Natural killer cell treated with Interleukin-12 subunit alpha and Interleukin-12 subunit beta and Interleukin-15 and Interleukin-18, amount 100 ng/mL, for 72 hours (primary cell): Measurements from ENCODE around the gene SPTBN1. TPM values are rescaled to one million over a fixed set of nuclear protein-coding genes. Genes with fewer than 3 reads are reported as not detected.
"Not testable (repeated sequence)": the region's sequence is repeated elsewhere in the genome, so short reads cannot be mapped to it uniquely, and the experiment has no call there.

Experiments used
- ATAC-seq, 2 donors: fragments of 150-1000 bp; cut with Tn5 transposase in 1 of 2; sonication (Bioruptor Pico), chemical (Tn5 transposase) in 1 of 2; 2 replicates each; pipeline ENCODE4 v1.10.0; 2021
- DNase-seq: peaks from one replicate; pipeline ENCODE4 v3.0.0; 2022; ENCODE audit warnings: low spot score
- H3K27ac Mint-ChIP-seq, 2 donors: 1 replicate in 1 of 2; 2 replicates in 1 of 2; pipeline ENCODE4 v1.8.0; 2022; ENCODE audit warnings: mixed read lengths in 2 of 2, mild to moderate bottlenecking in 1 of 2, moderate library complexity in 1 of 2
- H3K27me3 Mint-ChIP-seq, 2 donors: 1 replicate in 1 of 2; 2 replicates in 1 of 2; pipeline ENCODE4 v1.8.0; 2022; ENCODE audit warnings: mixed read lengths in 2 of 2
- H3K36me3 Mint-ChIP-seq: one replicate; pipeline ENCODE4 v1.8.0; 2022; ENCODE audit warnings: mixed read lengths
- H3K4me1 Mint-ChIP-seq, 2 donors: 1 replicate in 1 of 2; 2 replicates in 1 of 2; pipeline ENCODE4 v1.8.0; 2022; ENCODE audit warnings: low read depth in 2 of 2, mixed read lengths in 2 of 2, mild to moderate bottlenecking in 1 of 2
- H3K4me3 Mint-ChIP-seq: one replicate; pipeline ENCODE4 v1.8.0; 2022; ENCODE audit warnings: mixed read lengths
- H3K9me3 Mint-ChIP-seq: 2 replicates; pipeline ENCODE4 v1.8.0; 2022; ENCODE audit warnings: mixed read lengths
- total RNA-seq, 2 donors: library from RNA; stranded (reverse); gene quantifications; one replicate each; pipeline ENCODE4 v1.2.3, GENCODE V29; 2022

SPTBN1 gene
- total RNA-seq, 2 donors from 2014 or later: 39.1 to 41.8 TPM

DNA sequence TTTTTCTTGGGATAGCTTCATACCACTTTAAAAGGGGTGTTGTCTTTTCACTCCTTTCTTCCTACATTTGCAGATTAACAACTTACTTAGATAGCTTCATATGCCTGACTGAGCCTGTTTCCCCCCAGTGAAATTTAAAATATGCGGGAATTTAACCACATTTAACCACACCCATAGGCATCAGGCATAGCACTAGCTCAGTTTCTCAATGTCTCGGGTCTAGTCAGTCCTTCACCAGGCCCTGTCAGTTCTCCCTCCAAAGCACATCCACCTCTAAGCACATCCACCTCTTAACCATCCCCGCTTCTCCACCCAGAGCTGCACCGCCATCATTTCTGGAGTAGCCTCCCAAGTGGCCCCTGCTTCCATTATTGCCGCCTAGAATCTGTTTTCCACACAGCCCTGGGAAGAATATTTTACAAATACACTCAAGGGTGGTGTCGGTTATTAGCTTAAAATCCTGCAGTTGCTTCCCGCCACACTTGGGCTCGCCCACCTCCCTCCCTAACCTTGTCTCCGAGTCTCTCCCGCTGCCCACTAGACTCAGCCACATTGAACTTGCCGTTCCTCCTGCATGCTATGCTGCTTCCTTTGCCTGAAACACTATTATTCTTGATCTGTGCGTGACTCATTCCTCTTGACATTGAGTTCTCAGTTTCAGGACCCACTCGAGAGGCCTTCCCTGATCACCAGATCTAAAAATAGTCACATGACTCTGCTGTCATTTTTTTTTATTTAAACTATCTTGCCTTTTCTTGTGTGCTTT, 68.3 kb downstream of the SPTBN1 start:
- Mint-ChIP-seq H3K9me3 (no peaks in the 10 kb centered on the region), H3K4me1 (peaks cover 5 to 8% of the 10 kb centered on the region in 2 donors), H3K36me3 (no peaks in the 10 kb centered on the region), H3K27me3 (peaks cover 5 to 6% of the 10 kb centered on the region in 2 donors), H3K27ac (no peak overlapping the region), H3K4me3 (no peak overlapping the region)
- DNase-seq (no peak), ATAC-seq (no peak)

DNA sequence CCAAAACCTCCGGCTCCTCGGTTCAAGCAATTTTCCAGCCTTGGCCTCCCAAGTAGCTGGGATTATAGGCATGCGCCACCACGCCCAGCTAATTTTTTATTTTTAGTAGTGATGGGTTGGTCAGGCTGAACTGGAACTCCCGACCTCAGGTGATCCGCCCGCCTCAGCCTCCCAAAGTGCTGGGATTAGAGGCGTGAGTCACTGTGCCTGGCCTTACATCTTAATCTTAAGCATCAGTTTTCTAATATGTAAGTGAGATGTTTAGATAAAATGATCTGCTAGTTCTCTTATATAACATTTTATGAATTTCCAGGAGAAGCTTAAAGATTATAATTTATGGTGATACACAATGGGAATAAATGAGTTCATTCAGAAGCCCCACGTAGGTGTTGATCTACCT, 69.2 kb downstream of the SPTBN1 start:
- H3K36me3 Mint-ChIP-seq: no peaks in the 10 kb centered on the region
- H3K4me3 Mint-ChIP-seq: no peak overlapping the region
- H3K27ac Mint-ChIP-seq: no peak overlapping the region
- ATAC-seq: no peak
- no peaks in the 10 kb centered on the region for H3K27me3 Mint-ChIP-seq
- no peaks in the 10 kb centered on the region for H3K9me3 Mint-ChIP-seq
- H3K4me1 Mint-ChIP-seq: peaks cover 5 to 8% of the 10 kb centered on the region in 2 donors
- no peak for DNase-seq

DNA sequence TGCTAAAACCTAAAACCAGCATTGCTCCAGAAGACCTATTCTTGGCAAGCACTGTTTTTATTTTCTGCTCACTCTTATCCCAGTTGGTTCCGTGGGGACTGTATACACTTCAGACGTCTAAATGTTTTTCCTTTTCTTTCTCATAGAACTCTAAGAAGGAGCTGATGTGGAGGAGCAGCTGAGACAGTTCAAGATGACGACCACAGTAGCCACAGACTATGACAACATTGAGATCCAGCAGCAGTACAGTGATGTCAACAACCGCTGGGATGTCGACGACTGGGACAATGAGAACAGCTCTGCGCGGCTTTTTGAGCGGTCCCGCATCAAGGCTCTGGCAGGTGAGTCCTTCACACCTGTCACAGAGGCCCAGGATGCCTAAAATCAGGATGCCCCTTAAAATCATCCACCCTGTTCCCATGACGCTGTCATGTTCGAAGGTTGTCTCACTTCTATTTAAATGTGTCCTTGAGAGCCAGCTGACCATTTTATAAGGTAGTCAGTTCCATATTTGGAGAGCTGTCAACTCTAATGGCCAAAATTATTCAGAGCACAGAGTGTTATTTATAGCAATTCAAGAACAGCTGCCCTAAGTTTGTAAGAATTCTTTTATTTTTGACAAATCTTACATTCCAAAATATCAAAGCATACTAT, 70.2 kb downstream of the SPTBN1 start:
- ATAC-seq (no peak), DNase-seq (no peak)
- Mint-ChIP-seq H3K36me3 (no peaks in the 10 kb centered on the region), H3K4me3 (no peak overlapping the region), H3K4me1 (peaks cover 5 to 8% of the 10 kb centered on the region in 2 donors), H3K27me3 (no peaks in the 10 kb centered on the region), H3K27ac (no peak overlapping the region), H3K9me3 (no peaks in the 10 kb centered on the region)

DNA sequence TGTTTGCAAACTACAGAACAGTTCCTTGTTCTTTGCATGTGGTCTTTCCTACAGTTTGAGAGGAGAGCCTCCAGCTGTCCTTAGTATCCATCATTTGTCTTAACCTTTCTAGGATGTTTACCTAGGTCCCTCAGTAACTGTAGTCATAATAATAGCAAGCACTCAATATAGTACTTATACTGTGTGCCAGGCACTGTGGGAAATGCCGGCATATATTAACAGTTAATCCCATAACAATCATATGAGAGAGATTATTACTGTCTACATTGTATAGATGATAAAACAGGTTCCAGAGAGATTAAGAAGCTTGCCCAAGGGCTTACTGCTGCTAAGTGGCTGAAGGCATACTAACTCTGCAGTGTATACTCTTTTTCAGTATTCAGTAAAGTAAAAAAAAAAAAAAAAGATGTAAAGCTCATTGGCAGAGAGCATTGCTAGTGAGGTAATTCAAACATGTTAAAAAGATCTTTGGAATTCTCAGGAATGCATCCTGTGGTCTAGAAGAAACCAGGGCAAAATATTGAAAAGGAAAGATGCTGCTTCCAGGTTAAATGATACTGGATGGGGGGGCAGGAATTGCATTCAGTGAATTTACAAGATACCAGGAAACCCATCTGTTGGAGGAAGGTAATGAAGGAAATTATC, 72.3 kb downstream of the SPTBN1 start:
- Mint-ChIP-seq H3K4me3 (no peak overlapping the region), H3K27me3 (no peaks in the 10 kb centered on the region), H3K4me1 (peaks cover 0 to 8% of the 10 kb centered on the region in 2 donors), H3K27ac (no peak overlapping the region), H3K9me3 (no peaks in the 10 kb centered on the region), H3K36me3 (no peaks in the 10 kb centered on the region)
- ATAC-seq (no peak), DNase-seq (no peak)

DNA sequence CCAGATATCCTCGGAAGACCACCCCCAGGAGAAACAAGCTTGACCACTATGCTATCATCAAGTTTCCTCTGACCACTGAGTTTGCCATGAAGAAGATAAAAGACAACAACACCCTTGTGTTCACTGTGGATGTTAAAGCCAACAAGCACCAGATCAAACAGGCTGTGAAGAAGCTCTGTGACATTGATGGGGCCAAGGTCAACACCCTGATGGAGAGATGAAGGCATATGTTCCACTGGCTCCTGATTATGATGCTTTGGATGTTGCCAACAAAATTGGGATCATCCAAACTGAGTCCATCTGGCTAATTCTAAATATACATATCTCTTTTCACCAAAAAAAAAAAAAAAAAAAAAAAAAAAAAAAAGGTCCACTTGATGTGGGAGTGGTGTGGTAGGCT, 73.4 kb downstream of the SPTBN1 start:
- not testable (repeated sequence) for ATAC-seq, H3K27me3 Mint-ChIP-seq, H3K4me3 Mint-ChIP-seq, H3K9me3 Mint-ChIP-seq, H3K4me1 Mint-ChIP-seq, H3K27ac Mint-ChIP-seq, DNase-seq, H3K36me3 Mint-ChIP-seq

DNA sequence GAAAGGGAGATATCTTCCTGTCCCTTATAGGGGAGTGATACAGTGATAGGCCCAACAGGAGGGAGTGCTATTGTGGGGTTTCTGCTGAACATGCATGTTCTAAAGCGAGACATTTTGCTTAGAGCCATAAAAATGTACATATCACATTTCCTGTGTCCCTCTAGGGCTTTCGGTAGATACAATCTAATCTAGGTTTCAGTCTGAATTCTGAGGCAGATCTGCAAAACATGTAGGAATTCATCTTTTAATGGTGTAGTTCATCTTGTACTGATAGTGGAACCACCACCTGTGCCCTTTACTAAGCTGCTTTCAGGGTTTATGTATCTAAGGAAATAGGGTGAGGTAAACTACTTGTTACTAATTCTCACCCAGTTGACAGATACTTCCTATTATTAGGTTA, 73.8 kb downstream of the SPTBN1 start:
- Mint-ChIP-seq H3K36me3 (no peaks in the 10 kb centered on the region), H3K4me1 (peaks cover 0 to 1% of the 10 kb centered on the region in 2 donors), H3K4me3 (no peak overlapping the region), H3K27ac (no peak overlapping the region), H3K27me3 (peaks cover 0 to 5% of the 10 kb centered on the region in 2 donors), H3K9me3 (no peaks in the 10 kb centered on the region)
- no peak for ATAC-seq
- no peak for DNase-seq

DNA sequence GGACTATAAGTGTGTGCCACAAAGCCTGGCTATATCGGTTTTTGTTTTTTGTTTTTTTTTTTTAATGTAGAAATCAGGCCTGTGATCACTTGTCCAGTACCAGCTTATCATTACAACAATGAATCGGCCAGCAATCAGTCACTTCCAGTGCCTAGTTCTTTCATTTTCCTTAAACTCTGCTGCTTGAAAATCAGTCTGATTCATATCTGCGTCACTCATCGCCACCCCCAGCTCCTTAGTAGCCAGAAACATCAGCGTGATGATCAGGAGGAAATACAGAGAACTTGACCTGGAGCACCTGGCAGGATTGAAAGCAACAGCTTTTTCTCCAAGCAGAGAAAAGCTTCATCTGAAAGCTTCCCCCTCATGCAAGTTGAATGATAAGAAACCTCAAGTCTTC, 75.4 kb downstream of the SPTBN1 start:
- no peaks in the 10 kb centered on the region for H3K9me3 Mint-ChIP-seq
- no peak overlapping the region for H3K4me3 Mint-ChIP-seq
- no peak overlapping the region for H3K27ac Mint-ChIP-seq
- H3K27me3 Mint-ChIP-seq: peaks cover 0 to 5% of the 10 kb centered on the region in 2 donors
- no peaks in the 10 kb centered on the region for H3K36me3 Mint-ChIP-seq
- H3K4me1 Mint-ChIP-seq: no peaks in the 10 kb centered on the region
- DNase-seq (no peak), ATAC-seq (no peak)

DNA sequence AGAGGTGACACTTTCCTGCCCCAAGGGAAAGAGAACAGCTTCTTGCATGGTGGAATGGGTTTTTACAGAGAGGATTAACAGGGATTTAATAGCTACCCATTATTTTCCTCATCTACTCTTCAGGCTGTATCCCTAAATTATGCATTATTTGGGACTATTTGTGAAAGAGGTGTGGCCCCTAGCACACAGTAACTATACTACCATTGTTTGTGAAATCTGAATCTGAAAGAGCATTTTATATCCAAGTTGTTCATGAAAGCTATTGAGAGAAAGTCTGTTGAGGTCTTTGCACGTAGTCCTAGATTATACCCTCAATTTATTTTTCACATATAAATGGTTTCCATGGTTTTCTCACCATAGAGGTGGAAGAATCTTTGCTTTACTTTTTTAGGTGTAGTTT, 78.1 kb downstream of the SPTBN1 start:
- DNase-seq: no peak

DNA sequence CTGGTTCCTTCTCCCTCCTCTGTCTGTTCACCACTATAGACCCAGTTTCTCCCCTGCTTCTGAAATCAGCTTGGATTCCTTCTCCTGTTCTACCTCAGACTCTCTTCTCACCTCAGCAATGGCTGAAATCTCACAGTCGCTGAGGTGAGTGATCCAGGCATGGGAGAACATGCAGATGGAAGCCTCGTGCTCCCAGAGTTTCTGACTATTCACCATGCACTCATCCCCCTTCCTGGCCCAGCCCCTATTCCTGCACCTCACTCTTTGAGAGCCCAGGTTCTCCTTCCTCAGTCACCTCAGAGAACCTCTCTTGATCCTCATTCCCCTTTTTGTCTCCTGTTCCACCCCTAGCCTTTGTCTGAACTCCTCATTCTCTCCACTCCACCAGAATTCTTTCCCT, 78.5 kb downstream of the SPTBN1 start:
- Mint-ChIP-seq H3K36me3 (no peaks in the 10 kb centered on the region), H3K27ac (no peak overlapping the region), H3K9me3 (no peaks in the 10 kb centered on the region), H3K27me3 (peaks cover 0 to 5% of the 10 kb centered on the region in 2 donors), H3K4me1 (no peaks in the 10 kb centered on the region), H3K4me3 (no peak overlapping the region)
- ATAC-seq (no peak), DNase-seq (no peak)

More for the DNA sequence above, 78.1 kb downstream of the SPTBN1 start:
- no peak for ATAC-seq
- Mint-ChIP-seq H3K27me3 (peaks cover 0 to 5% of the 10 kb centered on the region in 2 donors), H3K4me3 (no peak overlapping the region), H3K9me3 (no peaks in the 10 kb centered on the region), H3K36me3 (no peaks in the 10 kb centered on the region), H3K27ac (no peak overlapping the region), H3K4me1 (no peaks in the 10 kb centered on the region)

DNA sequence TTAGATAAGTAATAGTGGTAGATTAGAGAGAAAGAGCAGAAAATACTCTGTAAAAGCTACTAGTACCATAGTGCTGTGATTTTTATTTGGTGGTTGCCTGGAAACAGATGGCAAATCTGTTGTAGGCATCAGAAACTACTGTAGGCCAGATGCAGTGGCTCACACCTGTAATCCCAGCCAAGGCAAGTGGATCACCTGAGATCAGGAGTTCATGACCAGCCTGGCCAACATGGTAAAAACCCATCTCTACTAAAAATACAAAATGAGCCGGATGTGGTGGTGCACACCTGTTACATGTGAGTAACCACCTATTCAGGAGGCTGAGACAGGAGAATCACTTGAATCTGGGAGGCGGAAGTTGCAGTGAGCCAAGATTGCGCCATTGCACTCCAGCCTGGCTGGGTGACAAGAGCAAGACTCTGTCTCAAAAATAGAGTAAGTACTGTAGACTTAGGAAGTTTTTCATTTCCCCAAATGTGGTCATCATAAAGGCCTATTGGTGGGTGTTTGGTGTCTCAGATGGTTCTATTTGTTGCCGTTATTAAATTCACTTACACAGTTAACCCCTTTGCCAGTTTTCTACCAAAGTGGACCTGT, 79.6 kb downstream of the SPTBN1 start:
- H3K9me3 Mint-ChIP-seq: no peaks in the 10 kb centered on the region
- H3K36me3 Mint-ChIP-seq: no peaks in the 10 kb centered on the region
- no peak for DNase-seq
- H3K4me3 Mint-ChIP-seq: no peak overlapping the region
- H3K27me3 Mint-ChIP-seq: peaks cover 0 to 5% of the 10 kb centered on the region in 2 donors
- no peaks in the 10 kb centered on the region for H3K4me1 Mint-ChIP-seq
- no peak overlapping the region for H3K27ac Mint-ChIP-seq
- no peak for ATAC-seq

DNA sequence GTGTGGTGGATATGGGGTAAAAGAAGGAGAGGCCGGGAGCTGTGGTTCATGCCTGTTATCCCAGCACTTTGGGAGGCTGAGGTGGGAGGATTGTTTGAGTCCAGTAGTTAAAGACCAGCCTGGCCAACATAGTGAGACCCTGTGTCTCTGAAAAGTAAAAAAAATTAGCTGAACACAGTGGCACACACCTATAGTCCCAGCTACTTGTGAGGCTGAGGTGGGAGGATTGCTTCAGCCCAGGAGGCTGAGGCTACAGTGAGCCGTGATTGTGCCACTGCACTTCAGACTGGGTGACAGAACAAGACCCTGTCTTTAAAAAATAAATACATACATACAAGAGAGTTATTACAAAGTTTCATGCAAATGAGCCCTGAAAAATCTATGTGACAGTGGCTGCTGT, 80.6 kb downstream of the SPTBN1 start:
- Mint-ChIP-seq H3K9me3 (no peaks in the 10 kb centered on the region), H3K27me3 (peaks cover 0 to 5% of the 10 kb centered on the region in 2 donors), H3K4me3 (no peak overlapping the region), H3K4me1 (no peaks in the 10 kb centered on the region), H3K36me3 (no peaks in the 10 kb centered on the region), H3K27ac (no peak overlapping the region)
- ATAC-seq (no peak), DNase-seq (no peak)

DNA sequence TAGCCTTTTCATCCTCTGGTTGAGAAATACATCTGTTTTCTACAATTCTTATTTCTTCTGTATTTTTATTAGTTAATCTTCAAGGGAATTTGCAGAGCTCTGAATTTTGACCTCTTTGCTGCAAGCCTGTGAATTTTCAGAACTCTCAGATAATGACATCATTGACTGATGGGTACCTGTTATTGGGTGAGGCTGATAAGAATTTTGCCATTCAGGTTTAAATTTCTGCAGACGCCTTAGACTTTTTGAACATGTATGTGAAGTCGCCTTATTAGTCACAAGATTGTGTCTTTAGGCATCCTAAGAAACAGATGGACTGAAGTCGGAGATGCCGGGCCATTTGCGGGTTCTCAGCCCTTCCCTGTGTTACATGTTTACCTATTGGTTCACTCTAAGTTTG, 82.4 kb downstream of the SPTBN1 start:
- Mint-ChIP-seq H3K36me3 (no peaks in the 10 kb centered on the region), H3K4me1 (no peaks in the 10 kb centered on the region), H3K27me3 (peaks cover 0 to 5% of the 10 kb centered on the region in 2 donors), H3K27ac (no peak overlapping the region), H3K4me3 (no peak overlapping the region), H3K9me3 (no peaks in the 10 kb centered on the region)
- no peak for DNase-seq
- no peak for ATAC-seq

DNA sequence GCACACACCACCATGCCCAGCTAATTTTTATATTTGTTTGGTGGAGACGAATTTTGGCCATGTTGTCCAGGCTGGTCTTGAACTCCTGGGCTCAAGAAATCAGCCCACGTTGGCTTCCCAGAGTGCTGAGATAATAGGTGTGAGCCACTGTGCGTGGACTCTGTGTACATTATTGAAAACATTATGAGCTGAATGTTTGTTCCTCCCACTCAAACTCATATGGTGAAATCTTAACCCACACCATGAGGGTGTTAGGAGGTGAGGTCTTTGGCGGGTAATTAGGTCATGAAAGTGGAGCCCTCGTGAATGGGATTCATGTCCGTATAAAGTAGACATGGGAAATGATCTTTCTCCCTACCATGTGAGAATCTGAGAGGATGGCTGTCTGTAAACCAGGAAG, 83.6 kb downstream of the SPTBN1 start:
- no peaks in the 10 kb centered on the region for H3K4me1 Mint-ChIP-seq

DNA sequence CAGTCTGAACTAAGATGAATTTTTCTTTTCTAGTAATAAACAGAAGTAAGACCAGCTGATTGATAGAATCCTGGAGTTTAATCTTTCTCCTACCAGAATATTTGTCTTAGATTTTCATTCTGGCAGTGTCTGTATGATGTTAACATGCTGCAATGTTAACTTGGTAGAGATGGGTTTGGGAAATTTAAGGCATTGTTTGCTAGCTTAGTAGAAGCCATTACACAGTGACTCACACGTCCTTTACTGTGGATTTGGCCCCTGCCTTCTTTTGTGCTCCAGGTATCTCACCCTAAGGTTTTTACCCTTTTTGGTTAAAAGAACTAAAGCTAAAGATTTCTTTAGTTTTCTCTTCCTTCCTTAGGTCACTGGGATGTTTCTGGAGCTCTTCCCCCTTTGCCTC, 84.1 kb downstream of the SPTBN1 start:
- no peak for ATAC-seq
- DNase-seq: no peak
- H3K4me3 Mint-ChIP-seq: no peak overlapping the region
- no peaks in the 10 kb centered on the region for H3K36me3 Mint-ChIP-seq
- no peaks in the 10 kb centered on the region for H3K9me3 Mint-ChIP-seq
- H3K27ac Mint-ChIP-seq: no peak overlapping the region
- H3K27me3 Mint-ChIP-seq: no peaks in the 10 kb centered on the region
- H3K4me1 Mint-ChIP-seq: no peaks in the 10 kb centered on the region

More for the DNA sequence above, 83.6 kb downstream of the SPTBN1 start:
- Mint-ChIP-seq H3K4me3 (no peak overlapping the region), H3K27me3 (peaks cover 0 to 3% of the 10 kb centered on the region in 2 donors), H3K9me3 (no peaks in the 10 kb centered on the region), H3K36me3 (no peaks in the 10 kb centered on the region), H3K27ac (no peak overlapping the region)
- no peak for ATAC-seq
- DNase-seq: no peak
